AG20443 (cell line): ENCODE measurements around the gene NOP14.
"Not testable (repeated sequence)": the region's sequence is repeated elsewhere in the genome, so short reads cannot be mapped to it uniquely, and the experiment has no call there.

Experiments used
- DNase-seq: peaks from one replicate; pipeline ENCODE4 v3.0.0; 2012; ENCODE audit warnings: low spot score, mixed read lengths

The NOP14 gene

DNA sequence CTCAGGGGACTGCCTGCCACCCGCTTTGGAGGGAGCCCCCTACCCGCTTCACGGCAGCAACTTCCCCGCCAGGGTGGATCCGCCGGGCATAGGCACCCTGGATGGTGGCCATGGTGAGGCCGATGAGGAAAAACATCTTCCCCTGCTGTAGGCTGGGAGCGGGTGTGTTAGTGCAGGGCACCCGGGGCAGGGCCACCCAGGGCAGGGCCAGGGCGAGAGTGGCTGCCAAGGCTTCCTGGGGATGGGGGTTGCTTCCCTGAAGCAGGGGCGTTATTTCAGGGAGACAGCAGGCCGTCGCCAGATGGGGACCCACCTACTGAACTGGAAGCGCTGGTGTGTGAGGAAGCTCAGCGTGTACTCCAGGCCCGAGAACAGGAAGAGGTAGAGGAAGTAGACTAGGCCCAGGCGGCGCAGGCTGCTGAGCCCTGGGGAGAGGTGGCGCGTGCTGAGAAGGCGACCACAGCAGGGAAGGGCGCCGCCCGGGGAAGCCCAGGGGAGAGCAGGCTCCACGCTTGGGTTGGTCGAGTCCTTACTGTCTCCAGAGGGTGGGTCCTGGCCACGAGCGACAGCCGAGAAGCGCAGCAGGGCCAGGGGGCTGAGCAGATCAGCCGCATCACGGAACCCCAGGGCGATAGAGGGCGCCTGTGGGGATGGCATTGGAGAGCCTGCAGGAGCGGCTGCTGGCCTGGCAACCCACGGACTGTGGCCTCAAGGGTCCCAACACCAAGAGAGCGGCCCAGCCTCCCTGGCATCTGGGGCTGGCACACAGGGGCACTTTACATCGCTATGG is 31.5 kb downstream of the NOP14 start:
- DNase-seq = no peak

DNA sequence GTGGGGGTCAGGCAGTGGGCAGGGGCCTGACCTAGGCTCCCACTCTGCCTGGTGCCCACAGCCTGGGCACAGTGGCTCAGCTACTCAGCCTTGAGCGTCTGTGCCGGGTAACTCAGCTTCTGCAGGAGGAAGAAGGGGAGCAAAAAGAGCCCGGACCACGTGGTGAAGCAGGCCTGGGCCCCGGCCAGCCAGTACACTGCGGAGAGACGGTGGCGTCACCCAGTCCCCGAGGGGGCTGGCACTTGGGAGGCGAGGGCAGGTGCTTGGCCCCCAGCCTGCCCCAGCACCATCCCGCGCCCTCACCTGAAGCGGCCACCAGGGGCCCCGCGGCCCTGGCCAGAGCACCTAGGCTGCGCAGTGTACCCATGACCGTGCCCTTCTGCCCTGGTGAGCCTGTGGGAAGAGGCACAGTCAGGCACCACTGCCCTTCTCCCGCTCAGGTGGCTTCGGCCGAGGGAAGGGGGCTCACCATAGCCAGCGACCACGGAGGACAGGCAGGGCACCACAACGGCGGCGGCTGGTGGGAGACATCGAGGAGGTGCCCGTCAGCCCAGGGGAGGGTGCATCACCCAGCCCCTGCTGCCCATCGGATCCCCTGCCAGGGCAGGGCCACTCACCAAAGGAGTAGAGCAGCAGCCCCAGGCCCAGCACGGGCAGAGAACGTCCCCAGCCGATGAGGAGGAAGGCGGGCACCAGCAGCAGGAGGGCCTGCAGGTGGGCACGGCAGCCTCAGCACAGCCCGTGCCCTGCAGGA is 32.3 kb downstream of the NOP14 start:
- DNase-seq = no peak

GRCh38 chr4:2930135-2930757 is 33.0 kb downstream of the NOP14 start:
- no peak for DNase-seq

- no peak for DNase-seq
Measured at GRCh38 chr4:2929469-2929868, 33.7 kb downstream of the NOP14 start.

DNA sequence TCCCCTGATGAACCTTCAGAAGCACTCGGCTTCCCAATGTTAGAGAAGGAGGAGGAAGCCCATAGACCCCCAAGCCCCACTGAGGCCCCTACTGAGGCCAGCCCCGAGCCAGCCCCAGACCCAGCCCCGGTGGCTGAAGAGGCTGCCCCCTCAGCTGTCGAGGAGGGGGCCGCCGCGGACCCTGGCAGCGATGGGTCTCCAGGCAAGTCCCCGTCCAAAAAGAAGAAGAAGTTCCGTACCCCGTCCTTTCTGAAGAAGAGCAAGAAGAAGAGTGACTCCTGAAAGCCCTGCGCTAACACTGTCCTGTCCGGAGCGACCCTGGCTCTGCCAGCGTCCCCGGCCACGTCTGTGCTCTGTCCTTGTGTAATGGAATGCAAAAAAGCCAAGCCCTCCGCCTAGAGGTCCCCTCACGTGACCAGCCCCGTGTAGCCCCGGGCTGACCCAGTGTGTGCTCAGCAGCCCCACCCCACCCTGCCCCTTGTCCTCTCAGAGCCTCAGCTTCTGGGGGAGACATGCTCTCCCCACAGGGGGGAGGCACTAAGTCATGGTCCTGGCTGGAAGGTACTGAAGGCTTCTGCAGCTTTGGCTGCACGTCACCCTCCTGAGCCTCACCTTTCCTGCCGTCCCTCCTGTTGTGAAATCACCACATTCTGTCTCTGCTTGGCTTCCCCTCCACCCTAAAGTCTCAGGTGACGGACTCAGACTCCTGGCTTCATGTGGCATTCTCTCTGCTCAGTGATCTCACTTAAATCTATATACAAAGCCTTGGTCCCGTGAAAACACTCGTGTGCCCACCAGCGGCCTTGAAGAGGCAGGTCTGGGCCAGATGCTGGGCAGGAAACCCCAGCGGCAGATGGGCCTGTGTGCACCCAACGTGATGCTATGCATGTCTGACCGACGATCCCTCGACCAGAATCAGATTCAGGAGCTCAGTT is 34.7 kb downstream of the NOP14 start:
- no peak for DNase-seq

DNA sequence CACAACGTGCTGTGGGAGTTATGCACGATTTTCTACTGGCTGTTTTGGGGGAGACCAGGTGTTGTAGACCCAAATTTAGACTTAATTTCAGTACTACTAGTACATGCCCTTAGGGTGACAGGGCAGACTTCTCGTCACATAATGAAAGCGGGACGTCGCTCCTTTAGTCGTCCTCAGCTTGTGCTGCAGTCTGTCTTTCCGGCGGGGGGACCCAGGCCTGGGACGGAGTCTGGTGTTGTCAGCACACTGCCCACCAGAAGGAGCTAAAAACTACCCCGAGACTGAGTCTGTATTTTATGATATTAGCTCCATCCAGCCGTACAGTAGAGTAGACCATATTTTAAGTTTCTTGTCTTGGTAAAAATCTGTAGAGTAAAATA is 35.5 kb downstream of the NOP14 start:
- DNase-seq = no peak

DNA sequence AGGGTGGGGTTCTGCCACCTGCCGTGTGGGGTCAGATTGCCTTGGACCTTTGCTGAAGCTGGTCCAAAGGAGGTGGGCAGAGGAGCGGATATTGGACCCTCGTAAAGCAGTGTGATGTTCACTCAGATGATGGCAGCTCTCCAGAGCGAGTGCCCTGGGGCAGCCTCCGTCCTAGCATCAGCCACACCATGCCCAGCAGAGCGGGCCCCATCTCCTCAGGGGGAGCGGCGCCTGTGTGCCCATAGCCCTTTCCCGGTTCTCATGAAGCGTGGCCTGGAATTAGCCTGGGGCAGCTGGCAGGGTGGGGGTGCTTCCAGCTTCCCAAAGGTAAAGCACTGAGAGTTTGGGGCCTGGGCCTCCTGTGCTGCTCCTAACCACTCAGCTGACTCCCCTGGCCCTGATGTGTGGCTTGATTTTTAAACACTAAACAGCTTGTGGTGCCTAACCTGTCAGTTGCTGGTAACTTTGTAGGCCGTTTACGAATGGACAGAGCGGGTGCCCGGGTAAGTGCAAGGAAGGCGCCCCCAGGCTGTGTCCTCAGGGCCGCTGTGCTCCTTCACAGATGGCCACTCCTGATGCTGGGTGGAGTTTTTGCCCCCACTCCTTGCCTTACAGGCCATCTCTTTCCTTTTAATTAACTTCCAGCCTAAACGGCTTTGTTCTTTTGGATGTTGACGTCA is 36.0 kb downstream of the NOP14 start:
- DNase-seq = no peak

- no peak for DNase-seq
Measured at GRCh38 chr4:2925931-2926860, 37.0 kb downstream of the NOP14 start.

DNA sequence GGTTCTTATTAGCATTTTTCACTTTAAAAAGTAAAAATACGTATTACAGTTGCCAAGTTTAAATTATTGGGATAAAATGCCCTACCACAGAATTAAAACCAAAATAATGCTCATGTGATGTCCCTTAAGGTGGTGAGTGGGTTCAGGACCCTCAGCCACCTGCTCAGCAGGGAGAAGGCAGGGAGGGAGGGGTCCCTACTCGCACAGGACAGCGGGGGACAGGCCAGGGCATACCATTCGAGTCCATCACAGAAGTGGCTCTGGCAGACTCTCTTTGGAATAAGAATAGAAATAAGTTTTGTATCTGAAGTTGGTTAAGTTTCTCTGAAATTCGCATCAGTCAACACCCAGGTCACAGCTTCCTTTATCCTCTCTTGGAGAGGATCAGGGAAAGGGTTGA is 37.7 kb downstream of the NOP14 start:
- no peak for DNase-seq

GRCh38 chr4:2924765-2925301 is 38.4 kb downstream of the NOP14 start:
- no peak for DNase-seq

DNA sequence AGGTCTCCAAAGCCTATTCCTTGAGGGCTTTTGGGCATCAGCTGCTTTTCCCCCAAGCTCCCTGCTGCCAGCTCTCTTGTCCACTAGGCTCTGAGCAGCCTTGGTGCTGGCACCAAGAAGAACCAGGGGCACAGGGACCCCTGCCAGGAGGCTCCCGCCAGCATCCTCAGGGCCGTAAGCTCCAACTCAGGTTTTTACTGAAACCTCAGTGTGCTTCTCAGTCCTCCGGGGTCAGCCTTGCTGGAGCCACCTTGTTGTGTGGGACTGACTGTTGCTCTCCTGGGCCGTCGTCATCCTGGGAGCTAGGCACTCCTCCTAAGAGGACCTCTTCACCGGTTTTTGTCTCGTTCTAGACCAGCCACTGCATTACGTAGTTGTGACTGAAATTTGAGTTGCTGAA is 38.9 kb downstream of the NOP14 start:
- no peak for DNase-seq

GRCh38 chr4:2923668-2924173 is 39.5 kb downstream of the NOP14 start:
- no peak for DNase-seq

- DNase-seq = no peak
Measured at GRCh38 chr4:2923141-2923551, 40.1 kb downstream of the NOP14 start.

GRCh38 chr4:2922453-2923101 is 40.6 kb downstream of the NOP14 start:
- DNase-seq = not testable (repeated sequence)

GRCh38 chr4:2918714-2919113 is 44.5 kb downstream of the NOP14 start:
- not testable (repeated sequence) for DNase-seq

DNA sequence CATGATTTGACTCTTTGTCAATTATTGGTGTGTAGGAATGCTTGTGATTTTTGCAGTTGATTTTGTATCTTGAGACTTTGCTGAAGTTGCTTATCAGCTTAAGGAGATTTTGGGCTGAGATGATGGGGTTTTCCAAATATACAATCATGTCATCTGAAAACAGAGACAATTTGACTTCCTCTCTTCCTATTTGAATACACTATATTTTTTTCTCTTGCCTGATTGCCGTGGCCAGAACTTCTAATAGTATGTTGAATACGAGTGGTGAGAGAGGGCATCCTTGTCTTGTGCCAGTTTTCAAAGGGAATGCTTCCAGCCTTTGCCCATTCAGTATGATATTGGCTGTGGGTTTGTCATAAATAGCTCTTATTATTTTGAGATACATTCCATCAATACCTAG is 44.9 kb downstream of the NOP14 start:
- not testable (repeated sequence) for DNase-seq

- not testable (repeated sequence) for DNase-seq
Measured at GRCh38 chr4:2916696-2917095, 46.5 kb downstream of the NOP14 start.

DNA sequence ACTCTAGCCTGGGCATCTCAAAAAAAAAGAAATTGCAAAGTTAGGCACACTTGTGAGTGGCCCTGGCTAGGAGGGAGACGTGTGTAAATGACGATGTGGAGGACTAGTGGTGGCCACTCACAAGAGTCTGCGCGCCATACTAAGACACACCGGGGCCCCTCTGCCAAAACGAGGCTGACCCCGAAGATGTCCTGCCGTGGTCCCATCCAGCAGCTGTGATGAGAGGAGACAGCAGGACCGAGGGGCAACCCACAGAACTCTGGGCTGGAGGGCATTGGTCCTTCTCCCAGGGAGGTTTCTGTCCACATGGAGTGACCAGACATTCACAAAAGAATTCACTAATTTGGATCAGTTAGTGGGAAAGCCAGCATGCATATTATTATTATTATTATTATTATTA is 47.4 kb downstream of the NOP14 start:
- DNase-seq = no peak
